ENCODE data around the gene CNNM2. TPM values are rescaled to one million over a fixed set of nuclear protein-coding genes. Genes with fewer than 3 reads are reported as not detected.

CNNM2 gene
- total and polyA plus RNA-seq, 2 donors (not counting 1 experiment from before 2014, with no cell fraction given) = 6.6 to 21.6 TPM

GRCh38 chr10:103111031-103111917 lies 193.2 kb downstream of the CNNM2 start:
- Histone ChIP-seq H3K9ac (ENCODE audit: low read length) (no peak overlapping the region), H3K79me2 (ENCODE audit: control insufficient read depth, insufficient read depth, low read length) (peaks cover 11% of the 10 kb centered on the region), H3K36me3 (replicated peaks in 1 of 2; ENCODE audit: control extremely low read depth in 1 of 2, control insufficient read depth in 1 of 2, extremely low read depth in 1 of 2, insufficient read depth in 2 of 2, low read length in 1 of 2) (peaks cover 5% of the 10 kb centered on the region in 2 experiments), H2AFZ (ENCODE audit: insufficient read depth, low read depth, low read length, poor library complexity, severe bottlenecking) (no peak overlapping the region), H3K9me3 (ENCODE audit: control extremely low read depth in 1 of 3, control insufficient read depth in 2 of 3, insufficient read depth in 1 of 3, low read length in 2 of 3) (no peaks in the 10 kb centered on the region), H3K4me2 (replicated peaks; ENCODE audit: low read depth, low read length, poor library complexity, severe bottlenecking) (no peak overlapping the region), H3K27me3 (replicated peaks in 1 of 4; ENCODE audit: control extremely low read depth in 1 of 4, control insufficient read depth in 3 of 4, insufficient read depth in 4 of 4, low read length in 3 of 4) (no peaks in the 10 kb centered on the region), H3K27ac (ENCODE audit: low read length in 2 of 2) (no peak overlapping the region), H4K20me1 (ENCODE audit: control insufficient read depth, insufficient read depth, low read length, poor library complexity, severe bottlenecking) (no peaks in the 10 kb centered on the region), H3K4me1 (ENCODE audit: control insufficient read depth in 2 of 2, insufficient read depth in 2 of 2, low read length in 2 of 2) (no peaks in the 10 kb centered on the region), H3K4me3 (ENCODE audit: control extremely low read depth in 1 of 5, extremely low read depth in 1 of 5, insufficient read depth in 1 of 5, low read depth in 2 of 5, low read length in 4 of 5) (no peak overlapping the region)
- no peak overlapping the region for H3K4me3 Mint-ChIP-seq
- intact Hi-C loops (cut with micrococcal nuclease) = no loop called here
- H3K4me1 Mint-ChIP-seq = peaks cover 2% of the 10 kb centered on the region
- WGBS (ENCODE audit: insufficient coverage) = no CpG with 5 or more reads among the region's 2 CpGs
- ChIA-PET CTCF (interaction anchor here (0.6 kb wide), 1 partner anchor 1078 kb away, joined by 4 read pairs; no protein-coding TSS in a partner anchor), POLR2A (no interaction called here)
- no peak for ATAC-seq (ENCODE audit: low read depth)
- no peak overlapping the region for H3K27ac Mint-ChIP-seq
- no peaks in the 10 kb centered on the region for H3K27me3 Mint-ChIP-seq
- TF ChIP-seq CTCF (IDR thresholded peaks at IDR 0.05) (no peak), EZH2 (IDR thresholded peaks at IDR 0.05; ENCODE audit: borderline replicate concordance, insufficient read depth, low read depth, low read length, poor library complexity, severe bottlenecking) (no peak)
- no peak for DNase-seq
- no peaks in the 10 kb centered on the region for H3K9me3 Mint-ChIP-seq (ENCODE audit: insufficient read depth)
